Measurements from ENCODE around the gene EIF4G1. TPM values are rescaled to one million over a fixed set of nuclear protein-coding genes. Genes with fewer than 3 reads are reported as not detected.

The EIF4G1 gene
- total RNA-seq, 1 experiment from 2014 or later: 798 TPM

- intact Hi-C loops (cut with micrococcal nuclease; ENCODE audit: unreplicated experiment) (no loop called here), in situ Hi-C loops (cut with HindIII; ENCODE audit: low pct_unique_long_range_greater_than_20kb, low sequenced_read_pairs) (no loop called here)
- peak overlapping the region; percentile 53 to 80 for H3K4me3 ChIP-seq (ENCODE audit: low read depth in 2 of 2, low read length in 2 of 2)
- peaks cover 49% of the 10 kb centered on the region for H3K4me1 ChIP-seq (ENCODE audit: control insufficient read depth, insufficient read depth, low read length)
- CTCF ChIA-PET: interaction anchor here (0.9 kb wide), 1 partner anchor 17 kb away, joined by 3 read pairs; no protein-coding TSS in a partner anchor
- no TSS peak for BruUV-seq (replicated peaks)
- 0 out of 2 replicates have a peak, but pooled peaks cover 3% of the 10 kb centered on the region for H3K36me3 ChIP-seq (ENCODE audit: control insufficient read depth, insufficient read depth, low read length)
- POLR2A ChIA-PET: no interaction called here
- DNase-seq (ENCODE audit: low read depth, low spot score) (no peak), ATAC-seq (peak; percentile 11; the same call in 1 of the 2 replicates)
- TF ChIP-seq REST (IDR thresholded peaks at IDR 0.05; ENCODE audit: insufficient read depth in 1 of 2, low read depth in 2 of 2, low read length in 1 of 2) (no peak), SIN3A (IDR thresholded peaks at IDR 0.05; ENCODE audit: borderline replicate concordance, insufficient read depth, low read depth, low read length) (0 out of 2 replicates have a peak, but pooled peaks have one; percentile 35)
- peak overlapping the region; percentile 92 for H3K27ac ChIP-seq (ENCODE audit: low read length)
- H3K9me3 ChIP-seq (ENCODE audit: control insufficient read depth, insufficient read depth, low read depth, low read length): no peaks in the 10 kb centered on the region
- H3K27me3 ChIP-seq (ENCODE audit: control insufficient read depth, insufficient read depth, low read length): no peaks in the 10 kb centered on the region
Observed at GRCh38 chr3:184336547-184337398, 22.4 kb downstream of the EIF4G1 start.

- no peak for DNase-seq (ENCODE audit: low read depth, low spot score)
- Histone ChIP-seq H3K36me3 (ENCODE audit: control insufficient read depth, insufficient read depth, low read length) (0 out of 2 replicates have a peak, but pooled peaks cover 2% of the 10 kb centered on the region), H3K27ac (ENCODE audit: low read length) (peak within 1 kb of the TSS; percentile 92), H3K4me1 (ENCODE audit: control insufficient read depth, insufficient read depth, low read length) (peaks cover 43% of the 10 kb centered on the region), H3K4me3 (ENCODE audit: low read depth in 2 of 2, low read length in 2 of 2) (peak within 1 kb of the TSS; percentile 53 to 80), H3K27me3 (ENCODE audit: control insufficient read depth, insufficient read depth, low read length) (no peaks in the 10 kb centered on the region), H3K9me3 (ENCODE audit: control insufficient read depth, insufficient read depth, low read depth, low read length) (no peaks in the 10 kb centered on the region)
- CTCF ChIA-PET: interaction anchor here (0.9 kb wide), 1 partner anchor 17 kb away, joined by 3 read pairs; no protein-coding TSS in a partner anchor
- in situ Hi-C loops (cut with HindIII; ENCODE audit: low pct_unique_long_range_greater_than_20kb, low sequenced_read_pairs): no loop called here
- no TSS peak for BruUV-seq (replicated peaks)
- POLR2A ChIA-PET: interaction anchor here (0.6 kb wide), 1 partner anchor 129 kb away, joined by 4 read pairs; no protein-coding TSS in a partner anchor
- ATAC-seq: no peak
- TF ChIP-seq CTCF (IDR thresholded peaks at IDR 0.05) (no peak), POLR2AphosphoS5 (IDR thresholded peaks at IDR 0.05; ENCODE audit: low read depth, low read length) (no peak), TCF7L2 (IDR thresholded peaks at IDR 0.05; ENCODE audit: low read depth, low read length) (no peak), REST (IDR thresholded peaks at IDR 0.05; ENCODE audit: insufficient read depth in 1 of 2, low read depth in 2 of 2, low read length in 1 of 2) (no peak), SIN3A (IDR thresholded peaks at IDR 0.05; ENCODE audit: borderline replicate concordance, insufficient read depth, low read depth, low read length) (no peak)
- intact Hi-C loops (cut with micrococcal nuclease; ENCODE audit: unreplicated experiment): no loop called here
Observed at GRCh38 chr3:184337399-184337714, 23.0 kb downstream of the EIF4G1 start, which contains the start of gene FAM131A. FAM131A (plus strand) TSS chr3:184337600; CDS start chr3:184337631, 31 bp downstream.
